Ovary (tissue), 9 donors: Measurements from ENCODE around the gene TMEM54. TPM values are rescaled to one million over a fixed set of nuclear protein-coding genes. Genes with fewer than 3 reads are reported as not detected.

ENCODE experiments used
- DNase-seq, 5 donors: peaks; one replicate each; pipeline ENCODE4 v3.0.0-alpha.2; 2019 to 2020
- H3K27ac ChIP-seq, 2 donors: fragments of 200-600 bp; one replicate each; pipeline versions ENCODE4 v1.5.1 to v1.8.0; 2019 to 2022
- H3K27me3 ChIP-seq: fragments of 200-600 bp; one replicate; pipeline ENCODE4 v1.8.0; 2022
- H3K36me3 ChIP-seq: fragments of 200-600 bp; sonication (generic); one replicate; pipeline ENCODE4 v1.5.1; 2019
- H3K4me1 ChIP-seq: one replicate; pipeline ENCODE4 v1.8.1; 2013; ENCODE audit warnings: mild to moderate bottlenecking, moderate library complexity; ENCODE audit not compliant: insufficient read depth
- H3K4me3 ChIP-seq: fragments of 200-600 bp; sonication (generic); one replicate; pipeline ENCODE4 v1.5.1; 2017
- H3K9me3 ChIP-seq, 2 donors: fragments of 200-600 bp in 1 of 2; sonication (generic) in 1 of 2; one replicate each; pipeline versions ENCODE4 v1.5.1 to v1.8.1; 2013 to 2019; ENCODE audit warnings: mild to moderate bottlenecking in 1 of 2, moderate library complexity in 1 of 2
- EP300 ChIP-seq: sonication (generic); formaldehyde crosslinking; IDR thresholded peaks from one replicate; pipeline ENCODE4 v1.6.1; 2017; ENCODE audit warnings: antibody characterized with exemption
- POLR2A ChIP-seq: fragments of 450-650 bp; IDR thresholded peaks from one replicate; pipeline ENCODE4 v1.6.1; 2017; ENCODE audit warnings: antibody characterized with exemption, mild to moderate bottlenecking, moderate library complexity
- WGBS, 3 donors: extraction: QIAGEN DNeasy Blood & Tissue Kit in 1 of 3; methylation state at CpG; one replicate each; pipeline versions ENCODE4 v1.1.5 to v1.1.7; 2013 to 2017; 5-methylcytosine and 5-hydroxymethylcytosine counted together
- intact Hi-C, 4 donors: fragments of 100-400 bp; cut with DNase I; formaldehyde crosslinking; loops; one replicate each; pipeline versions ENCODE4 v1.11.0 to v1.15.1; 2022 to 2023
- polyA plus RNA-seq, 2 donors: library from polyadenylated mRNA; stranded (reverse); fragments of 200-250 nt in 1 of 2; fragments of 350-450 nt in 1 of 2; fragmentation: Illumina TruSeq in 1 of 2; extraction: RNeasy Lipid Tissue Mini Kit (QIAGEN cat#74804) in 1 of 2; gene quantifications; one replicate each; pipeline ENCODE4 v1.2.3, GENCODE V29; 2013 to 2014
- total RNA-seq, 7 donors: library from RNA; depleted of rRNA in 2 of 7; stranded (reverse); fragments of >200 nt in 2 of 7; fragmentation: NEBNext Ultra II Directional in 3 of 7; extraction: Animal tissue kit (Norgen Biotek cat#: 25700) in 3 of 7; gene quantifications; one replicate each; pipeline versions ENCODE4 v1.1.0 to v1.2.4, GENCODE V29; 2016 to 2023
- TF ChIP-seq, protein P1 (sequence below), 3 donors: fragments of 450-650 bp in 2 of 3; fragments of 200-600 bp in 1 of 3; IDR thresholded peaks; one replicate each; pipeline versions ENCODE4 v1.5.1 to v1.8.0; 2016 to 2022; ENCODE audit warnings: antibody characterized with exemption in 3 of 3, mild to moderate bottlenecking in 1 of 3
- donor health status: DM: no; HTN: no; CAD: no; lungs with moderate emphysema.
- donor health status: DM: no; HTN: no; CAD: no.
- donor health status: Bipolar disorder and iron deficiency.
- donor health status: DM: yes; HTN: yes; CAD: no.
- donor health status: DM: no; HTN: no; CAD: no.
- donor health status: DM: yes; HTN: yes; CAD: no.

The TMEM54 gene
- total and polyA plus RNA-seq, 9 donors: 0.85 to 64.0 (median 23.3) TPM

DNA sequence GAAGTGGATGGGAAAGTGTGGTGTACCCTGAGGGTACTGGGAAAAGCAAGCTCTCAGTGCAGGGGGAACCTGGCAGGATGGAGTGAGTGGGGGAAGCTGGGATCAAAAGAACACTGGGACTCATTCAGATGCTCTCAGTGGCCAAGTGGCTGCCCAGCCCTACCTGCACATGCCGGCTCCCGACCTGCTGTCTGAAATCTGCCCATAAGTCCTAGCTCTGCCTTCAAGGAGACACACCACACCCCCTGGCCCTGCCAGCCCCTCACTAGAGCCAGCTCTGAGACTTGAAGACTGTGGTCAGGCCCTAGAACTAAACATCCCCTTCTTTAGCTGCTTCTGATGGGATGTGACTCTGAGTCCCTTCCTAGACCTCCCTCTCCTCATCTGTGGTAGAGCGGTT lies 2.2 kb downstream of the TMEM54 start:
- Histone ChIP-seq H3K36me3 (no peaks in the 10 kb centered on the region), H3K27me3 (no peaks in the 10 kb centered on the region), H3K9me3 (no peaks in the 10 kb centered on the region), H3K27ac (no peak overlapping the region), H3K4me3 (no peak overlapping the region), H3K4me1 (no peaks in the 10 kb centered on the region)
- intact Hi-C loops: no loop called here
- TF ChIP-seq POLR2A (no peak), EP300 (no peak)
- TF ChIP-seq, protein P1, sequence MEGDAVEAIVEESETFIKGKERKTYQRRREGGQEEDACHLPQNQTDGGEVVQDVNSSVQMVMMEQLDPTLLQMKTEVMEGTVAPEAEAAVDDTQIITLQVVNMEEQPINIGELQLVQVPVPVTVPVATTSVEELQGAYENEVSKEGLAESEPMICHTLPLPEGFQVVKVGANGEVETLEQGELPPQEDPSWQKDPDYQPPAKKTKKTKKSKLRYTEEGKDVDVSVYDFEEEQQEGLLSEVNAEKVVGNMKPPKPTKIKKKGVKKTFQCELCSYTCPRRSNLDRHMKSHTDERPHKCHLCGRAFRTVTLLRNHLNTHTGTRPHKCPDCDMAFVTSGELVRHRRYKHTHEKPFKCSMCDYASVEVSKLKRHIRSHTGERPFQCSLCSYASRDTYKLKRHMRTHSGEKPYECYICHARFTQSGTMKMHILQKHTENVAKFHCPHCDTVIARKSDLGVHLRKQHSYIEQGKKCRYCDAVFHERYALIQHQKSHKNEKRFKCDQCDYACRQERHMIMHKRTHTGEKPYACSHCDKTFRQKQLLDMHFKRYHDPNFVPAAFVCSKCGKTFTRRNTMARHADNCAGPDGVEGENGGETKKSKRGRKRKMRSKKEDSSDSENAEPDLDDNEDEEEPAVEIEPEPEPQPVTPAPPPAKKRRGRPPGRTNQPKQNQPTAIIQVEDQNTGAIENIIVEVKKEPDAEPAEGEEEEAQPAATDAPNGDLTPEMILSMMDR (IDR thresholded peaks at IDR 0.05): no peak
- peak in 1 of 5 donors; percentile 29 for DNase-seq
- WGBS, 3 donors: 97 to 100% (median 99%) methylated on average over 3 of the region's 3 CpGs

DNA sequence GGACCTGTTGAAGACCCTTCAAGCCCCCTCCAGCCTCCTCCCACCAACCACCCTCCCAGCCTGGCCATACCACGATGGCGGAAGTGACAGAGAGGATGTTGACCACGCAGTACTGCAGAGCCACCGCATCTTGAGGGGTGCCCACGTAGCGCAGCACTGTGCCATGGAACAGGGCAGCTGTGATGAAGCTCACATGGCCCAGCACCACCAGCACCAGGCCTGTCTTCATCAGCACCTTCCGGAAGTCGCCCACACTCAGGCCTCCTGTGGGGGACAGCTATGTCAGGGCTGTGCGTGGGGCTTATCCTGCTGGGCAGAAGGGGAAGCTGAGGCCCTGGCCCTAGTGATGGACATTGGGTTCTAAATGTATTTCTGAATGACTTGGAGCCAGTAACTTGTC lies 3.1 kb downstream of the TMEM54 start:
- Histone ChIP-seq H3K4me1 (peaks cover 2% of the 10 kb centered on the region), H3K4me3 (no peak overlapping the region), H3K36me3 (no peaks in the 10 kb centered on the region), H3K9me3 (no peaks in the 10 kb centered on the region), H3K27me3 (no peaks in the 10 kb centered on the region), H3K27ac (no peak overlapping the region)
- 90 to 92% (median 92%) methylated on average over 9 of the region's 9 CpGs for WGBS, 3 donors
- DNase-seq: peak in 1 of 5 donors; percentile 29
- TF ChIP-seq, protein P1 (IDR thresholded peaks at IDR 0.05): no peak
- TF ChIP-seq EP300 (no peak), POLR2A (no peak)
- intact Hi-C loops: no loop called here

DNA sequence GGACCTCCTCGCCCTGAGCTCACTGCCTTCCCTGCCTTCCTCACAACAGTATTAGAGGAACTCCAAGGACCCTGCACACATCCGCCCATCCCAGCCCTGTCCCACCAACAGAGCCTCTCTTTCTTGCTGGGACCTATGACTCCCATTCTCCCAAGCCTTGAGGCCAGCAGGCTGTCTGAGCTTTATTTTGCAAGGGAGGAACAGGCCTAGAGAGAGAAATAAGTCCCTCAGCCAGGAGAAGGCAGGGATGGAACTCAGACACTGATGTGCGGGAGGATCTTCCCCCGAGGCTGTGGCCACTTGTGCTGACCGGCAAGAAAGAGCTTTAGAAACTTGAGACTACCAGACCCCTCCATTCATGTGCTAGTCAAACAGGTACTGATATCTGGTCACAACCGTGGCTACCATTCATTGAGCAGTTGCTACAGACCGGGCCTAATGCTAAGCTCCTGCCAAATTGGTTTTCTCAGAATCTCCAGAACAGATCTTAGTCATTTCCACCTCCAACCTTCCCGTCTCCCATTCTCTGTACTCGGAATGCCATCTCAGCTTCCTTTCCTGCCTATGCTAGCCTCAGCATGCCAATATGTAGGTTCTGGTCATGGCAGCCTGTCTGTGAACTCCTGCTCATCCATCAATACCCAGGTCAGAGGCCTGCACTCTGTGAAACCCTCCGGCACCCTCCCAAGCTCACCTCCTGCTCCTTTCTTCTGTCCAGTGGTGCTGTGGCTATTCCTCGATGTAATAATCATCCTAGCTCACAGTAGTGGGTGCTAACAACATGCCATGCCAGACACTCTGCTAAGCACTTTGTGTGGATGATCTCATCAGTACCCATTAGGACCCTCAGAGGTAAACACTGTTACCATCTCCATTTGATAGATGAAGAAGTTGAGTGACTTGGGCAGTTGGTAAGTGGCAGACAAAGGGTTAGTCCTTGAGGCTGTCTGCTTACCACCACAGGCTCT lies 3.8 kb downstream of the TMEM54 start:
- DNase-seq: no peak
- no peaks in the 10 kb centered on the region for H3K36me3 ChIP-seq
- TF ChIP-seq EP300 (no peak), POLR2A (no peak)
- TF ChIP-seq, protein P1 (IDR thresholded peaks at IDR 0.05): no peak
- no peaks in the 10 kb centered on the region for H3K9me3 ChIP-seq
- H3K27me3 ChIP-seq: no peaks in the 10 kb centered on the region
- no peak overlapping the region for H3K4me3 ChIP-seq
- WGBS, 3 donors: 75 to 80% (median 76%) methylated on average over 11 of the region's 11 CpGs
- peaks cover 2% of the 10 kb centered on the region for H3K4me1 ChIP-seq
- no peak overlapping the region for H3K27ac ChIP-seq
- intact Hi-C loops: no loop called here

DNA sequence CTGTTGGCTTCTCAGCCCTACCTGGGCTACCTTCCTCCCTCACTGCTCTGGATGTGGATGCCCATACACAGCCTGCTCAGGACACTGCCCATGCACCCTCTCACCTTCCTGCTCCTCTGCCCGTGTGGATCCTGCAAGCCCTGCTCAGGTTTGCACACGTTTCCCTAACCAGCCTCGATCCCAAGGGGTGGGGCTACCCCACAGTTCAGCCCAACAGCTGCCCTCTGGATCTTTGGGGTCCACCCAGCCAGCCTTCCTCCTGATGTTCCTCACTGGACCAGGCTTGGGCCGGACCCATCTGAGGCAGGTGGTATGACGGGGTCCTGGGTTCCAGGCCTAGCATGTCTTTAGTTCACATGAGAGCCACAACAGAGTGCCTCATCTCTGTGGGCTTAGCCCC lies 4.7 kb downstream of the TMEM54 start:
- Histone ChIP-seq H3K4me3 (no peak overlapping the region), H3K4me1 (peaks cover 2% of the 10 kb centered on the region), H3K36me3 (no peaks in the 10 kb centered on the region), H3K9me3 (no peaks in the 10 kb centered on the region), H3K27me3 (no peaks in the 10 kb centered on the region), H3K27ac (no peak overlapping the region)
- no peak for DNase-seq
- TF ChIP-seq, protein P1 (IDR thresholded peaks at IDR 0.05): no peak
- no peak for TF ChIP-seq EP300
- no peak for TF ChIP-seq POLR2A
- intact Hi-C loops: no loop called here
- 74 to 80% (median 77%) methylated on average over 5 of the region's 5 CpGs for WGBS, 3 donors
